RKO (cell line): ENCODE measurements around the gene IFNA13.
"Not testable (repeated sequence)": the region's sequence is repeated elsewhere in the genome, so short reads cannot be mapped to it uniquely, and the experiment has no call there.

Source experiments
- DNase-seq: peaks from one replicate; pipeline ENCODE4 v3.0.0-alpha.2; 2016; ENCODE audit warnings: low spot score

IFNA13 gene

GRCh38 chr9:21367957-21368356, at the start of gene IFNA13:
Gene IFNA13 (minus strand): TSS chr9:21368057. CDS start chr9:21368010, 47 bp downstream.
- no peak for DNase-seq

- no peak for DNase-seq
Observed at GRCh38 chr9:21415493-21416267, 47.8 kb upstream of the IFNA13 start.

DNA sequence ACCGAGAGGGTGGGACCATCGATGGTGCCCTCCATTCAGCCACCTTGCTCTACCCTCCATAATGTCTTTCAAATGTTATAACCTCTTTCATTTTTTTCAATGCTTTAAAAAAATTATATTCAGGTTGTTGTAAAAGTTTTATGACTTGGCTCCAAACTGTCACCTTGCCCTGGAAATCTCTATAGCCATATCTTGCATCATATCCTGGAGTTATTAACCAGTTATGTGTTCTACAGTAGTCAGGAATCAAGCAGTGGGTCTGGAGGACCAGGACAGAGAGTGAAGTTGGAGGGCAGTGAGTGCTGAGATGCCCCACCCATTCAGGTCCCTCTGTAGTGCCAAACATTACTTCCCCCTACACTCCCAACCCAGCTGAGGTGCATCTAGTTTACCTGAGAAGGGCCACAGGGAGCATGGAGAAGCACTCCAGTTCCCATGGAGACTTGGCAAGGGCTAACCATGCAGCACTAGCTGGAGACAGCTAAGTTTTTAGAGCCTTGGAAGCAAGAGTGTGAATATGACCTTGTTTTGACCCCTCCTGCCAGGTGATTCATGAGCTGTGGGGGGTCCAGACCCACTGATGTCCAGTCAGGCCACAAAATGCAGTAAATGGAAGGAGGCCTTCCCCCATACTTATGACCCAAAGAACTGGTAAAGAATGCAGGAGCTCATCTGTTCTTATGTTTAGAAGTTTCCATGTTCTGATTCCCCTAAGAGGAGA, 46.5 kb upstream of the IFNA13 start:
- no peak for DNase-seq

GRCh38 chr9:21413624-21414023, 45.8 kb upstream of the IFNA13 start:
- no peak for DNase-seq

GRCh38 chr9:21413151-21413550, 45.3 kb upstream of the IFNA13 start:
- DNase-seq = peak; percentile 6

DNA sequence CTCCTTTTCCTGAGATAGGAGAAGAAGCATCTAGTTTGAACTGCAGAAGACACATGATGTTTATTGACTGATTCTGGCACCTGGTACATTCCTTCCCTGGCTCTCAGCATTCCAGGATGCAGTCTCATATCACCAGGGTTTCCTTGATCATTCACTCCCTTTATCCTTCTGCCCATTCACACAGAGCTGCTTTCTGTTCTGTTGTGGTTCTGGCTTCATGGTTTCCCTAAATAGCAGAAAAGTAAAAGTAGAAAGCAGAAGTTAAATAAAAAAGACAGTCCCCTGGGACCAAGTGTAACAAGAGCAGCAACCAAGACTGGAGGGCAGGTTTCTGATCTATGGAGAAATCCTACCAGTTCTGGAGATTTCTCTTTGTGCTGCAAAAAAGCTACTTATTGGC, 44.2 kb upstream of the IFNA13 start:
- no peak for DNase-seq

GRCh38 chr9:21408817-21409216, 41.0 kb upstream of the IFNA13 start, which contains the start of gene IFNA8:
Gene IFNA8 (plus strand): TSS chr9:21409117. CDS start chr9:21409177, 60 bp downstream.
- DNase-seq = no peak

DNA sequence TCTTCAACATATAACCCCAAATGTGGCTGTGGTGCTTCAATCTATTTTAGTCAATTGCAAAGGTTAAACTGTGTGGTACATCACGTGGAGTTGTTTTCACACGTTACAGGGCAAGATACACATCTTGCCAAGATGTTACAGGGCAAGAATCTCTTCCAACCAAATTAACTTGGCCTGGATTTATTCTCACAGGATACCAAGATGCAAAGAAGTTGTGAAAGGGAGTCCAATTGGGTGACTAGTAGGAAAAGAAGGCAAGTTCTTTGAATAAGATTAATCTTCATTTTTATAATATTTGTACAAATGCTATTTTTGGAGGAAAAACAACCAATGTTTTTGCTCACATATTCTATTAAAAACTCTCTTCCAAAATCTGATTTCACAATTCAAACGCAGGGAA, 36.3 kb upstream of the IFNA13 start:
- DNase-seq = no peak

- DNase-seq = no peak
Observed at GRCh38 chr9:21402386-21403251, 34.8 kb upstream of the IFNA13 start.

- DNase-seq = no peak
Observed at GRCh38 chr9:21399956-21400355, 32.1 kb upstream of the IFNA13 start.

- DNase-seq = no peak
Observed at GRCh38 chr9:21398955-21399489, 31.2 kb upstream of the IFNA13 start.

DNA sequence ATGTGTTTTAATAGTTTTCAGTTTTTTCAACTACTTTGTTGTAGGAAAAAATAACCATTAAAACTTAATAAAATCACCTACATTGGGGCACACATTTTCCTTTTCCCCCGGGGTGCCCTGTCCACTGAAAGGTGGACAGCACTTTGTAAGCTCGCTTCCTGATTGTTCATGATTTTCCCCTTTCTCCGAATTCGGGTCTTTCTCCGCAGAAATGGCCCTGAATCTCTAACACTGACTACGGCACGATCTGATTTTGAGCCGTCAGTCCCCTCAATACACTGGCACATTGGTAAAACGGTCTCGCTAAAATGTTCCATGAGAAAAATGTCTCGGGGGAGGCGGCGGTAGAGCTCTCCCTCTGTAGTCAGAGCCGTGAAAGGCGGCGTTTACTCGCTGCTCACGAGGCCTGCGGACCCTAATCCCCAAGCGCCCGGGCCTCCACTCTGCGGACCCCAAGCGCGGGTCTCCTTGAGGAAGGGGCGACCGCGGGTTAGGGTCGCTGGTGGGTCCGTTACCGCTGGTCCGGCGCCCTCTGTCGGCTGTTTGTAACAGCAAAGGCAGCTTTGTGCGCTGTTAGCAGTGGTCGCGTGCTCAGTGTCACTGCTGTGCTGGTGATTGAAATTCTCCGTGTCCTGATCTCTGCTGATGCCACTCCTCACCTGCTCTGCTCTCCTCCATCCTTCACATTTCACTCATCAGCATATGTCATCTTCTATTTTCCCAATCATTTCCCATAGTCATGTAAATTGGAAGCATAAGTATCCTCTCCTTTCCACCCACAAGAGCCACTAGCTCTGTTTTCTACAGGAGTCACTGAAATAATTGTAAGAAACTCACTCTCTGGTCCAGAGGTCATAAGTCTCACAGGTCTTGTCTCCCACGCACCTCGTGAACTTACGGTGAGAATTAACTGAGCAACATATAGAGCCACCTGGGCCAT, 28.2 kb upstream of the IFNA13 start:
- no peak for DNase-seq

DNA sequence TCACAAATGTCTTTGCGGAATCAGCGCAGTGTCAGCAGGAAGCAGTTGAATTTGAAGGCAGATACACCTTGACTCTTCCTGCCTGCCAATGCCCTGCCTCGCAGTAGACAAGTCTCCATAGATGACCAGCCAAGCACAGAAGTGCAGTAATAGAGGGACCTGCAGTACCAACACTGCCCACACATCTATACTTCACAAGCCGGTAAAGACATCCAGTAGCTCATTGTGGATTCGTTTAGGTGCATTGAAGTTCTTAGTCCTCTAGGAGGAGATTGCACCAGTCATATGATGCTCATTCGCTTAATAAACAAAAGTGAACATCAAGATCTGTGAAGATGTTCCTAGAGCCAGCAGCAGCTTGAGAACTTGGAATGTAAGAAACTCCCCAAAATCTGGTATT, 24.4 kb upstream of the IFNA13 start:
- DNase-seq = peak; percentile 69

- no peak for DNase-seq
Observed at GRCh38 chr9:21385131-21385670, 17.3 kb upstream of the IFNA13 start, which contains the start of gene IFNA2. Gene IFNA2 (minus strand): TSS chr9:21385398. CDS start chr9:21385329, 69 bp downstream.

- no peak for DNase-seq
Observed at GRCh38 chr9:21383627-21384026, 15.8 kb upstream of the IFNA13 start.

DNA sequence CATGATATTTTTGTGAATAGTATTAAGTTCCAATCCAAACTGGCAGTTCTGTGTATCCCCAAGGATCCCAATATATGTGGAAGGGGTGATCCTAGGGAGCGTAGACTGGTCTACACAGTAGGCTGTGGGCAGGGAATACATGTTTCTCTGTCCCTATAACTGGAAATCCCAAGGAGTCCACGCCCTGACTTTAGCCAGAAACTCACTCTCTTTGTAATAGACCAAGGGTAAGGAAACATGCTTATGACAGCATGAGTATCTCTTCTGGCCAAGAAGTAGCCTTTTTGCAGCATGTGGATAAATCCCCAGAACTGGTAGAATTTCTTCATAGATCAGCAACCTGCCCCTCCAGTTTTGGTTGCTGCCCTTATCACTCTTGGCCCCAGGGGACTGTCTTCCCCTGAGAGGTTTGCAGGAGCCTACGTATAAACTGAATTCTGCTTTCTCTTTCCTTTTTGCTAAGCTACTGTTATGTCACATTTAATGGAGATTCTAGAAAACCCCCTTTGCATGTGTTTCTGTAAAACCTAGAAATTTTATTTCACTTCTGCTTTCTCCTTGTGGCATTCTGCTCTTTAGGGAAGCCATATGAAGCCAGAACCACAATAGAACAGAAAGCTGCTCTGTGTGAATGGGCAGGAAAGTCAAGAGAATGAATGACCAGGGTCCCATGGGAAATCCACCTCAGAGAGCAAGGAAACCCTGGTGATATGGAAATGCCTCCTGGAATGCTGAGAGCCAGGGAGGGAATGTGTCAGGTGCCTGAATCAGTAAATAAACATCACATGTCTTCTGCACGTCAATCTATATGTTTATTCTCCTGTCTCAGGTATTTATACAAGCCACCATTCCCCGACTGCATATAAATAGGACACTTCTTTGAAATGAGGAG, 13.8 kb upstream of the IFNA13 start:
- DNase-seq = no peak

- not testable (repeated sequence) for DNase-seq
Observed at GRCh38 chr9:21371467-21371866, 3.6 kb upstream of the IFNA13 start.

- not testable (repeated sequence) for DNase-seq
Observed at GRCh38 chr9:21367169-21367568, 688 bp downstream of the IFNA13 start.

GRCh38 chr9:21362287-21362686, 5.6 kb downstream of the IFNA13 start:
- no peak for DNase-seq
